HEK293 (cell line): ENCODE measurements around the gene SLC2A11.

Experiments
- AEBP2 ChIP-seq: fragments of 450-650 bp; formaldehyde crosslinking; IDR thresholded peaks from 2 replicates; pipeline ENCODE4 v1.5.1; 2016; ENCODE audit warnings: missing biosample characterization, missing genetic modification characterization, borderline replicate concordance
- ZBTB11 ChIP-seq: fragments of 450-650 bp; formaldehyde crosslinking; conservative IDR thresholded peaks from 2 replicates; pipeline ENCODE4 v1.5.1; 2016; ENCODE audit warnings: low read depth, missing biosample characterization, missing genetic modification characterization
- ZBTB49 ChIP-seq: fragments of 450-650 bp; formaldehyde crosslinking; IDR thresholded peaks from 2 replicates; pipeline ENCODE4 v1.5.1; 2016; ENCODE audit warnings: missing biosample characterization, missing genetic modification characterization, low read depth
- ZNF174 ChIP-seq: fragments of 450-650 bp; formaldehyde crosslinking; IDR thresholded peaks from 2 replicates; pipeline ENCODE4 v1.5.0; 2017; ENCODE audit warnings: missing biosample characterization, mild to moderate bottlenecking, missing genetic modification characterization
- ZNF211 ChIP-seq: fragments of 450-650 bp; formaldehyde crosslinking; IDR thresholded peaks from 2 replicates; pipeline ENCODE4 v1.5.1; 2016; ENCODE audit warnings: low read depth, missing biosample characterization, missing genetic modification characterization
- ZNF24 ChIP-seq: fragments of 450-650 bp; formaldehyde crosslinking; IDR thresholded peaks from 2 replicates; pipeline ENCODE4 v1.5.1; 2016; ENCODE audit warnings: missing biosample characterization, missing genetic modification characterization
- ZNF335 ChIP-seq: fragments of 450-650 bp; formaldehyde crosslinking; conservative IDR thresholded peaks from 2 replicates; pipeline ENCODE4 v1.5.1; 2016; ENCODE audit warnings: missing biosample characterization, missing genetic modification characterization
- ZNF670 ChIP-seq: fragments of 450-650 bp; formaldehyde crosslinking; IDR thresholded peaks from 2 replicates; pipeline ENCODE4 v1.5.1; 2016; ENCODE audit warnings: missing biosample characterization, missing genetic modification characterization, low read depth
- ZNF747 ChIP-seq: fragments of 450-650 bp; formaldehyde crosslinking; IDR thresholded peaks from 2 replicates; pipeline ENCODE4 v1.5.1; 2016; ENCODE audit warnings: missing biosample characterization, missing genetic modification characterization
- TF ChIP-seq, protein P1 (sequence below): fragments of 450-650 bp; formaldehyde crosslinking; IDR thresholded peaks from 2 replicates; pipeline ENCODE4 v1.5.1; 2016; ENCODE audit warnings: missing biosample characterization, missing genetic modification characterization
- TF ChIP-seq, protein P2 (sequence below): fragments of 450-650 bp; formaldehyde crosslinking; IDR thresholded peaks from 2 replicates; pipeline ENCODE4 v1.5.1; 2016; ENCODE audit warnings: missing biosample characterization, missing genetic modification characterization
- TF ChIP-seq, protein P3 (sequence below): fragments of 450-650 bp; formaldehyde crosslinking; IDR thresholded peaks from 2 replicates; pipeline ENCODE4 v1.5.1; 2016; ENCODE audit warnings: missing biosample characterization, missing genetic modification characterization

DNA sequence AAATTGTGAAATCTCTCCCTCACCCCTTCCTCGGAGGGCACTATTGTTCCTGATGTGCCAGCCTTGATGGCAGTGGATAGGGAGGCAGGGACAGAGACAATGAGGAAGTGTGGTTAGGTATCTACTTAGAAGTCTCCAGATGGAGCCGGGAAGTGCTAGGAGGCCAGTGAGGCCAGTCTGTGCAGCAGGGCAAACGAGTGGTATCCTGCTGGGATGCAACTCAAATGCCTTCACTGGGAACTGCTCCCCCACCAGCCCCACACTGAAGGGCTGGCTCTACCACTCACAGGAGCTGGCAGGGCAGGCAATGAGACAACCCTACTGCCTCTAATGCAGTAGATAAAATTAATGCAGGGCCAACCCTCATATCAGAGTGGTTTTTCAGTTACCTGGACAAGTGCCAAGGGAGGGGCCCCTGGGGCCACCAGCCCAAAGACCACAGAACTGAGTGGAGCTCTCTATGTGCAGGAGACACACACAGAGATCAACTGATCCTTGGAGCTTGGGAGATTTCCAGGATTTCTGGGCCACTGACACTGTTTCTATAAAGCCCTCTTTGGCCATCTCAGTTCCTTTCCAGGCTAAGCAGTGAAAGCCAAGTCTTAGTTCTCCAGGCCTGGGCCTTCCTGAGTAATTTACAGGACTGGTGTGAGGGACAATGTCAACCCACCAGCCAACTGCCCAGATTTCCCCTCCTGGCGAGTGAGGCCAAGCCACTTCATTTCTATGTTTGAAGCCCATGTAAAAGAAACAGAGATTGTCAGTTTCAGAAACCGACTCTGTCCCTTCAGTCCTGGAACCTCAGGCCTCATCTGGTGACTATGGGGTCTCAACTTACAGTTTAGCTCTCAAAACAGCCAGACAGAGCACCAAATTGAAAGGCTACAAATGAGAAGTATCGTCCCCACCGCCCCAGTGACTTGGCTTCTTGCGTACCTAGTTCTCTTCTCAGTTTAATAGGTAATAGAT, 40.6 kb downstream of the SLC2A11 start:
- TF ChIP-seq ZBTB11 (tag by site-specific recombination) (no peak), ZBTB49 (tag by site-specific recombination) (no peak), AEBP2 (tag by site-specific recombination) (no peak), ZNF24 (tag by site-specific recombination) (no peak), ZNF174 (no peak), ZNF335 (tag by site-specific recombination) (no peak), ZNF747 (no peak), ZNF670 (no peak), ZNF211 (tag by site-specific recombination) (no peak)
- TF ChIP-seq, protein P1, sequence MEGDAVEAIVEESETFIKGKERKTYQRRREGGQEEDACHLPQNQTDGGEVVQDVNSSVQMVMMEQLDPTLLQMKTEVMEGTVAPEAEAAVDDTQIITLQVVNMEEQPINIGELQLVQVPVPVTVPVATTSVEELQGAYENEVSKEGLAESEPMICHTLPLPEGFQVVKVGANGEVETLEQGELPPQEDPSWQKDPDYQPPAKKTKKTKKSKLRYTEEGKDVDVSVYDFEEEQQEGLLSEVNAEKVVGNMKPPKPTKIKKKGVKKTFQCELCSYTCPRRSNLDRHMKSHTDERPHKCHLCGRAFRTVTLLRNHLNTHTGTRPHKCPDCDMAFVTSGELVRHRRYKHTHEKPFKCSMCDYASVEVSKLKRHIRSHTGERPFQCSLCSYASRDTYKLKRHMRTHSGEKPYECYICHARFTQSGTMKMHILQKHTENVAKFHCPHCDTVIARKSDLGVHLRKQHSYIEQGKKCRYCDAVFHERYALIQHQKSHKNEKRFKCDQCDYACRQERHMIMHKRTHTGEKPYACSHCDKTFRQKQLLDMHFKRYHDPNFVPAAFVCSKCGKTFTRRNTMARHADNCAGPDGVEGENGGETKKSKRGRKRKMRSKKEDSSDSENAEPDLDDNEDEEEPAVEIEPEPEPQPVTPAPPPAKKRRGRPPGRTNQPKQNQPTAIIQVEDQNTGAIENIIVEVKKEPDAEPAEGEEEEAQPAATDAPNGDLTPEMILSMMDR (tag by site-specific recombination), result no peak
- TF ChIP-seq, protein P2, sequence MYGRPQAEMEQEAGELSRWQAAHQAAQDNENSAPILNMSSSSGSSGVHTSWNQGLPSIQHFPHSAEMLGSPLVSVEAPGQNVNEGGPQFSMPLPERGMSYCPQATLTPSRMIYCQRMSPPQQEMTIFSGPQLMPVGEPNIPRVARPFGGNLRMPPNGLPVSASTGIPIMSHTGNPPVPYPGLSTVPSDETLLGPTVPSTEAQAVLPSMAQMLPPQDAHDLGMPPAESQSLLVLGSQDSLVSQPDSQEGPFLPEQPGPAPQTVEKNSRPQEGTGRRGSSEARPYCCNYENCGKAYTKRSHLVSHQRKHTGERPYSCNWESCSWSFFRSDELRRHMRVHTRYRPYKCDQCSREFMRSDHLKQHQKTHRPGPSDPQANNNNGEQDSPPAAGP (tag by site-specific recombination), result no peak
- TF ChIP-seq, protein P3, sequence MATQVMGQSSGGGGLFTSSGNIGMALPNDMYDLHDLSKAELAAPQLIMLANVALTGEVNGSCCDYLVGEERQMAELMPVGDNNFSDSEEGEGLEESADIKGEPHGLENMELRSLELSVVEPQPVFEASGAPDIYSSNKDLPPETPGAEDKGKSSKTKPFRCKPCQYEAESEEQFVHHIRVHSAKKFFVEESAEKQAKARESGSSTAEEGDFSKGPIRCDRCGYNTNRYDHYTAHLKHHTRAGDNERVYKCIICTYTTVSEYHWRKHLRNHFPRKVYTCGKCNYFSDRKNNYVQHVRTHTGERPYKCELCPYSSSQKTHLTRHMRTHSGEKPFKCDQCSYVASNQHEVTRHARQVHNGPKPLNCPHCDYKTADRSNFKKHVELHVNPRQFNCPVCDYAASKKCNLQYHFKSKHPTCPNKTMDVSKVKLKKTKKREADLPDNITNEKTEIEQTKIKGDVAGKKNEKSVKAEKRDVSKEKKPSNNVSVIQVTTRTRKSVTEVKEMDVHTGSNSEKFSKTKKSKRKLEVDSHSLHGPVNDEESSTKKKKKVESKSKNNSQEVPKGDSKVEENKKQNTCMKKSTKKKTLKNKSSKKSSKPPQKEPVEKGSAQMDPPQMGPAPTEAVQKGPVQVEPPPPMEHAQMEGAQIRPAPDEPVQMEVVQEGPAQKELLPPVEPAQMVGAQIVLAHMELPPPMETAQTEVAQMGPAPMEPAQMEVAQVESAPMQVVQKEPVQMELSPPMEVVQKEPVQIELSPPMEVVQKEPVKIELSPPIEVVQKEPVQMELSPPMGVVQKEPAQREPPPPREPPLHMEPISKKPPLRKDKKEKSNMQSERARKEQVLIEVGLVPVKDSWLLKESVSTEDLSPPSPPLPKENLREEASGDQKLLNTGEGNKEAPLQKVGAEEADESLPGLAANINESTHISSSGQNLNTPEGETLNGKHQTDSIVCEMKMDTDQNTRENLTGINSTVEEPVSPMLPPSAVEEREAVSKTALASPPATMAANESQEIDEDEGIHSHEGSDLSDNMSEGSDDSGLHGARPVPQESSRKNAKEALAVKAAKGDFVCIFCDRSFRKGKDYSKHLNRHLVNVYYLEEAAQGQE (tag by site-specific recombination), result no peak
